Activated T-helper 9 cell treated with anti-CD3 and anti-CD28 coated beads, Interleukin-2, amount 50 U/mL, for 16 hours (primary cell): ENCODE data around the gene CAPN15.
"Not testable (repeated sequence)": the region's sequence is repeated elsewhere in the genome, so short reads cannot be mapped to it uniquely, and the experiment has no call there.

Experiments
- DNase-seq: peaks from one replicate; pipeline ENCODE4 v3.0.0-alpha.2; 2020; ENCODE audit warnings: low read depth

The CAPN15 gene

DNA sequence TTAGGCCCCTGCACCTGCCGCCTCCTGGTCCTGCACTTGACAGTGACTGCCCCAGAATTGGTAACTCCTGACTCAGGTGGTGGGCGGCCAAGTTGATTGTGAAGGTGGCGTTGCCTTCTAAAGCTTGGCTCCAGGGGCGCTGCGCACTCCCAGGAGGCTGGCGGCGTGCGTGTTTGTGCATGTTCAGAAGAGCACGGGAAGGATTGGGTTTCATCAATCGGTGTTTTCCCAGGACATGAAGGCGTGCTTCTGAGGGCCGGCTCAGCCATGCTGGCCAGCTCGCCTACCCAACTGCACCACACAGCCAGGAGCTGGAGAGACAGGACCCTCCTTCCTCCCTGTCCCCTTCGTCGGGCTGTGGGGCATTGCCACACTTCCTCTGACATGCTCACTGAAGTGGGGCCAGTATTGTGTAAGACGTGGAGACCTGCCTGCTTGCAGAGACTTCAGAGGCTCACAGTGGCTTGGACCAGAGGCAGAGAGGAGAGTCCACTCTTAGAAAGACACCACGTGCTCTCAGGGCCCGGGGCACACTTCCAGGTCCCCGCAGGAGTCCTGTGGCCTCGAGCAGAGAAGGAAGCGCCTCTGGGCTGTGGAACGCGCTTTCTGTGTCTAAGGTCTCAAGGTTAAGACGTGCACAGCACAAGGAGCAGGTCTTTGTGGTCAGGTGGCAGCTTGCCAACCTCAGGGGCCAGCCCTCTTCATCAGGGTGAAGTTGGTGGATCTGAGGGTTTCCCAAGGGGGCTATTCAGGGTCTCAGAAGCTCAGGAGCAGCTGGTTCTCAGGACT is 65.2 kb downstream of the CAPN15 start:
- no peak for DNase-seq

DNA sequence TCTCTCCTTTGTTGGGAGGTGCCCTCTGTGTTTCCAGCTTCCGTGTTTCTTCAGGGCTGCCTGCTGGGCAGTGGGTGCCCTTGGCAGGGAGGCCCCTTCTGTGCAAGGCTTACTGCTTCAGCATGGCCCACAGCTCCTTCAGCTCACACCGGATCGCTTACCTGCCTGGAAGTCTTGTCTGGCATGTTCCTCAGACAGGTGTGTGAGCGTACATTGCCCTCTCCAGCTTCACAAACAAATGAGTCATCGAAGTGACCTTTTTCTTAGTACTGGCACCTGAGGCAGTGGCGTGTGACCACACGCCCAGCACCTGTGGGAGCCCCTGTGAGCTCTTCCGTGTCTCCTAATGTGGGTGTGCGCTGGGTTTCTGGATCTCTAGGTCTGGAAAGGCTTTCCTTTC is 65.9 kb downstream of the CAPN15 start:
- DNase-seq, result no peak

- no peak for DNase-seq
These were observed 66.3 kb downstream of the CAPN15 start for GRCh38 chr16:593807-594206.

DNA sequence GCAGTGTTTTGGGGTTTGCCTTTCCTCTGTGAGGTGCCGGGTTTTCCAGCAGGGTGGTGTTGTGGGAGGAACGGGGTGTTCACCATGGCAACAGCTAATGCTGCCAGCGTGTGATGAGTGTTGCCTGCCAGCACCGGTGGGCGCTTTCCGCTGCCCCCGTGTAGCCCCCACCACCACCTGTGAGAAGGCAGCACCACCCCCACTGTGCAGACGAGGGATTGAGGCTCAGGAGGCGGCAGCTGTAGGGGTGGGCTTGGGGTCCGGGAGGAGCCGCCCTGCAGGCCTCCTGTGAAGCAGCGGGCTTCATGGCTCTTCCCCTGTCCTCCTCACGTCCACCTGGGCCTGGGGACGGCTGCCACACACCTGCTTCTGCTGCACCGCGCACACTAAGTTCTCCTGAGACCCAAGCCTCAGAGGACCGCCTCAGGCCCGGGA is 67.6 kb downstream of the CAPN15 start:
- DNase-seq, result no peak

DNA sequence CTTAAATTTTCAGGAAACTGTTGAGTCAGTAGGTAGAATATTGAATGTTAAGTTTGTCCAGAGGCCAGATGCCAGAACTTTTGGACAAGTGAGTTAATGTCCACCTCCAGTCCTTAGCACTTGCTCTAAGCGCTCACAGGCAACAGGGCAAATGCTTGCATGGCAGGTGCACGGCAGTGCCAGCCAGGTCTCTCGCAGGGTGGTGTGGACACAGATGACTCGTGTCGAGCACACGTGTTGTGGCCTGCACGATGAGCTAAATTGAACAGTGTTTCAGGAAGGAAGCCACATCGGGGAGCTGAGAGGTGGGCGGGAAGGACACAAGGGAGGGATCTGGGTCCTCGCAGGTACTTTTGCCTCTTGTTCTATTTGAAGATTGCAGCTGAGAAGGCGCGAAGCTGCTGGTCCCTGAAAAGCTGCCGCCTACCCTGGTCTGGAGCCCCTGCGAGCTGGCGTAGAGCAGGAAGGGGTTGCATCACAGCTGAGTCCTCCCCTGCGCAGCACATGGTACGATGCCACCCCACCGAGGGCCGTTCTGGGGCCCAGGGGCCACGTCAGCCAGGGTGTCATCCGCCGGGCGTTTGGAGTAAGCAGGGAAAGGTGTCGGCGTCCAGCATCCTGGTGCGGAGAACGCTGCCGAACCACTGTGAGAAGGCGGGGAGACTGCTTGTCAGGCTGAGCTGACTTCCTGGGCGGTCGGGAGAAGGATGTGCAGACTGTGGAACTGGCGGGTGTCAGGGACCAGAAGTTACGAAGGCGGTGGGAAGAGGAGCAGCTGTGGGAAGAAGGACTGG is 68.6 kb downstream of the CAPN15 start:
- DNase-seq, result no peak

GRCh38 chr16:596736-597060 is 69.2 kb downstream of the CAPN15 start:
- no peak for DNase-seq

GRCh38 chr16:597655-598054 is 70.1 kb downstream of the CAPN15 start:
- DNase-seq, result not testable (repeated sequence)

DNA sequence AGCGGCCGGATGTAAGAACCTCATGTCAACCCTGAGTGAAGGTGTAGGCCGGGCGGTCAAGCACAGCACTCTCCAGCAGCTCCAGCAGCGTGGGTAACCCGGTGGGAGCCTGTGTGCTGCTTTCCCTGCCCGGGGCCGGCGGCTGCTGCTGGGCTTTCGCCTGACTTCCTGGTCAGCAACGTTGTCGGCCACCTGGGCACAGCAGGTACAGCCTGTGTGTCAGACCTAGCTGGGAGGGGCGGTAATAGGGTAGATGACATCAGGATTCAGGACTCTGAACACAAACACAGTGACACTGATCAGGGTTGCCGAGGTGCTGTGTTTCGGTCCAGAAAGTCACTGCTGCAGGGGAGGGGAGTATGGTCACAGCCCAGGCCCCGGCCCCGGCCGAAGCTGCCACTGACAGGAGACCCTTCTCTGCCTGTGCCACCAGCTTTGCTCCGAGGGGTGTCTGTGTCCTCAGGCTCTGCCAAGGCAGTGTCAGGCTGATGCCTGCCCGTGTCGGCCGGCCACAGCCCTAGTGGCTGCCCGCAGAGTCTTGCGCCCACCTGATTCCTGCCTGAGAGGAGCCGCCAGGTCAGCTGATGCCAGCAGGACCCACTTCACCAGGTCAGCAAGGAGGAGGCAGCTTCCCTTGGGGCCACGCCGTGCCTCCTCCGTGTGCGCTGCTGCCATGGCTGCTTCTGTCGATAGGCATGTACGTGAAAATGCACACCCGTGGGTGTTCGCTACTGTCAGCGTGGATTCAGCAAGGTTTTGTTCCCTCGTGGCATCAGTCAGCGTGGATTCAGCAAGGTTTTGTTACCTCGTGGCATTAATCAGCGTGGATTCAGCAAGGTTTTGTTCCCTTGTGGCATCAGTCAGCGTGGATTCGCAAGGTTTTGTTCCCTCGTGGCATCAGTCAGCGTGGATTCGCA is 71.6 kb downstream of the CAPN15 start:
- no peak for DNase-seq

DNA sequence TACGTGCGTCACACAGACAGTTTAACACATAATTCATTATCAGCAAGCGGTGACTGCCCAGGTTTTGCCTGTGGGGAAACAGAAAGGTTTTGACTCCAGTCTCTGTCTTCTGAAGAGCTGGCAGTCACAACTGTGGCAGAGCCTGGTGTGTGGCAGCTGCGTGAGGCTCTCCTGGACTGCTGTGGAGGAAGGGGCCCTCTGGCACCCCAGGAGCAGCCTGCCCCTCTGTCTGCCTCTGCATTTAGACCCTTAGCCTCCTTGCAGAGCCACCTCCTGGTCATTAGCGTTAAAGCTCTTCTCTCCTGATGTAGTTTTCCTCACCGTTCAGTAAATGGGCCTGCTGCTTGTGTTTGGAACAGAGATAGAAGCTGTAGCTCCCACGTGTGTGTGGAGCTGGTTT is 73.3 kb downstream of the CAPN15 start:
- no peak for DNase-seq

GRCh38 chr16:603933-604332 is 76.4 kb downstream of the CAPN15 start:
- DNase-seq, result no peak
